ENCODE results near the gene APBB2.

APBB2 gene

GRCh38 chr4:41142376-41143310, 71.7 kb downstream of the APBB2 start:
- no peaks in the 10 kb centered on the region for H4K20me1 ChIP-seq (ENCODE audit: control insufficient read depth, insufficient read depth, low read depth, low read length)

GRCh38 chr4:41141900-41142299, 72.4 kb downstream of the APBB2 start:
- H3K4me3 ChIP-seq (ENCODE audit: low read length), result no peak overlapping the region
- H3K27me3 ChIP-seq (ENCODE audit: control insufficient read depth, low read length), result no peaks in the 10 kb centered on the region
- peaks cover 47% of the 10 kb centered on the region for H3K79me2 ChIP-seq (ENCODE audit: control insufficient read depth, low read length)
- H3F3A ChIP-seq (ENCODE audit: control insufficient read depth, insufficient read depth), result no peaks in the 10 kb centered on the region
- no peaks in the 10 kb centered on the region; the same call in 1 of the 2 replicates for H4K20me1 ChIP-seq (ENCODE audit: control insufficient read depth, insufficient read depth, low read depth, low read length)
- H3K9me3 ChIP-seq (ENCODE audit: control insufficient read depth, insufficient read depth, low read length), result no peaks in the 10 kb centered on the region
- TF ChIP-seq EZH2phosphoT487 (IDR thresholded peaks at IDR 0.05; ENCODE audit: borderline replicate concordance, low read length), result no peak
- TF ChIP-seq CTCF (IDR thresholded peaks at IDR 0.05; ENCODE audit: low read depth, low read length, poor library complexity, severe bottlenecking), result no peak
- peaks cover 30% of the 10 kb centered on the region for H3K36me3 ChIP-seq (ENCODE audit: control insufficient read depth, low read length)
- H3K4me2 ChIP-seq (ENCODE audit: low read length), result no peak overlapping the region
- no peak overlapping the region for H3K27ac ChIP-seq (ENCODE audit: low read depth, low read length)
- H3K9me2 ChIP-seq (replicated peaks; ENCODE audit: control insufficient read depth, low read length), result no peaks in the 10 kb centered on the region
- H3K4me1 ChIP-seq (ENCODE audit: control insufficient read depth, low read length), result no peaks in the 10 kb centered on the region

More at GRCh38 chr4:41142376-41143310, 71.7 kb downstream of the APBB2 start:
- Histone ChIP-seq H3F3A (ENCODE audit: control insufficient read depth, insufficient read depth) (no peaks in the 10 kb centered on the region), H3K27me3 (ENCODE audit: control insufficient read depth, low read length) (no peaks in the 10 kb centered on the region), H3K9me2 (replicated peaks; ENCODE audit: control insufficient read depth, low read length) (no peaks in the 10 kb centered on the region), H3K4me3 (ENCODE audit: low read length) (no peak overlapping the region), H3K27ac (ENCODE audit: low read depth, low read length) (no peak overlapping the region), H3K36me3 (ENCODE audit: control insufficient read depth, low read length) (peaks cover 27% of the 10 kb centered on the region), H3K9me3 (ENCODE audit: control insufficient read depth, insufficient read depth, low read length) (no peaks in the 10 kb centered on the region), H3K4me2 (ENCODE audit: low read length) (no peak overlapping the region), H3K4me1 (ENCODE audit: control insufficient read depth, low read length) (no peaks in the 10 kb centered on the region), H3K79me2 (ENCODE audit: control insufficient read depth, low read length) (peaks cover 48% of the 10 kb centered on the region)
- TF ChIP-seq CTCF (IDR thresholded peaks at IDR 0.05; ENCODE audit: low read depth, low read length, poor library complexity, severe bottlenecking) (no peak), EZH2phosphoT487 (IDR thresholded peaks at IDR 0.05; ENCODE audit: borderline replicate concordance, low read length) (no peak)

- Histone ChIP-seq H3K9me2 (replicated peaks; ENCODE audit: control insufficient read depth, low read length) (no peaks in the 10 kb centered on the region), H3K27me3 (ENCODE audit: control insufficient read depth, low read length) (no peaks in the 10 kb centered on the region), H3K4me3 (ENCODE audit: low read length) (no peak overlapping the region), H3K79me2 (ENCODE audit: control insufficient read depth, low read length) (peaks cover 44% of the 10 kb centered on the region), H3K4me2 (ENCODE audit: low read length) (no peak overlapping the region), H4K20me1 (ENCODE audit: control insufficient read depth, insufficient read depth, low read depth, low read length) (no peaks in the 10 kb centered on the region; the same call in 1 of the 2 replicates), H3K27ac (ENCODE audit: low read depth, low read length) (no peak overlapping the region), H3K36me3 (ENCODE audit: control insufficient read depth, low read length) (peaks cover 30% of the 10 kb centered on the region), H3K4me1 (ENCODE audit: control insufficient read depth, low read length) (no peaks in the 10 kb centered on the region), H3F3A (ENCODE audit: control insufficient read depth, insufficient read depth) (no peaks in the 10 kb centered on the region), H3K9me3 (ENCODE audit: control insufficient read depth, insufficient read depth, low read length) (no peaks in the 10 kb centered on the region)
- TF ChIP-seq CTCF (IDR thresholded peaks at IDR 0.05; ENCODE audit: low read depth, low read length, poor library complexity, severe bottlenecking) (no peak), EZH2phosphoT487 (IDR thresholded peaks at IDR 0.05; ENCODE audit: borderline replicate concordance, low read length) (no peak)
Measured at GRCh38 chr4:41140410-41140809, 73.9 kb downstream of the APBB2 start.

All from DOHH2 (cell line).